ENCODE data around the gene AHCY. TPM values are rescaled to one million over a fixed set of nuclear protein-coding genes. Genes with fewer than 3 reads are reported as not detected.
"Not testable (repeated sequence)": the region's sequence is repeated elsewhere in the genome, so short reads cannot be mapped to it uniquely, and the experiment has no call there.

The AHCY gene
- polyA plus RNA-seq (2011; rRNA removed) (178 and 247 TPM in 2 replicates), polyA minus RNA-seq (2011; rRNA and poly(A)+ RNA removed) (174 and 317 TPM in 2 replicates)

DNA sequence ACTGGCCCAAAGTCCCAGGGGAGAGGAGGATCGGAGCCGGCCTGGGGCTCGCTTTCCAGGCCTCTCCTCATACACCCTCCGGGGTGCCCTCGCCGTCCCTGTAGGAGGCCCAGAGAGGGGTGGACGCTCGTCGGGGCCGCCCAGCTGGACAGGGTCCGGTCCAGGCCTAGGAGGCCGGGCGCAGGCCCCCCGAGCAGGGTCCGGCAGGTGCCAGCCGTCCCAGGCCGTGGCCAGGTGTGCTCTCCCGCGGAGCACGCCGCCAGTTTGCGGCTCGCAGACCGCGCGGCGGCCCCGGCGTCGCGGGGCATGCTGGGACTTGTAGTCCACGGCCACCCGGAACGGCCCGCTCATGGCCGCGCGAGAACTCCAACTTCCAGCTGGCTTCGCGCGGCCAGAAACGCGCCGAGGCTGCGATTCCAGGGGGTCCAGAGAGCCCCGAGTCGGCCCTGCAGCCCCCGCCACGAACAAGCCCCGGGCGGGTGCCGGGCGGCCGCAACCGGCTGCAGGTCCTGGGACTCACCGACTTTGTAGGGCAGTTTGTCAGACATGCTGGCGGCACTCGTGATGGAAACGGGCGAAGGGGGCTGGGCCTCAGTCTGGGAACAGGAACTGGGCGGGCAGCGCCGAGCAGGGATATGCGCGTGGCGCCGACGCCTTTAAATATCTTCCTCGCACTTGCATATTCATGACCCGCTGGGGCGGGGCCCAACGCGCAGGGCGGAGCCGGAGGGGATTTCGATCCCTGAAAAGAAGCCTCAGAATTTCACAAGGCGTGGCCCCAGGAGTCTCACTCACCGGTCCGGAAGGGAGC is at the start of gene AHCY:
Gene AHCY, minus strand, starts transcription at position 633 of the 811 bp plus-strand sequence. Its CDS starts 85 bp downstream, at position 548.
- Histone ChIP-seq H3K36me3 (ENCODE audit: control insufficient read depth, insufficient read depth, low read length) (no peaks in the 10 kb centered on the region; the same call in 1 of the 2 replicates), H3K27me3 (ENCODE audit: control insufficient read depth, insufficient read depth, low read length) (no peaks in the 10 kb centered on the region), H3K4me3 (ENCODE audit: low read depth, low read length) (peak within 1 kb of the TSS; percentile 91)
- ChIA-PET CTCF (interaction anchor here (0.5 to 4.6 kb wide), 9 partner anchors 9 to 467 kb away, joined by 3 to 23 read pairs (median 3); no protein-coding TSS in a partner anchor), POLR2A (no interaction called here)
- peak; percentile 86 for DNase-seq (ENCODE audit: low read depth)
- TF ChIP-seq, protein P1, sequence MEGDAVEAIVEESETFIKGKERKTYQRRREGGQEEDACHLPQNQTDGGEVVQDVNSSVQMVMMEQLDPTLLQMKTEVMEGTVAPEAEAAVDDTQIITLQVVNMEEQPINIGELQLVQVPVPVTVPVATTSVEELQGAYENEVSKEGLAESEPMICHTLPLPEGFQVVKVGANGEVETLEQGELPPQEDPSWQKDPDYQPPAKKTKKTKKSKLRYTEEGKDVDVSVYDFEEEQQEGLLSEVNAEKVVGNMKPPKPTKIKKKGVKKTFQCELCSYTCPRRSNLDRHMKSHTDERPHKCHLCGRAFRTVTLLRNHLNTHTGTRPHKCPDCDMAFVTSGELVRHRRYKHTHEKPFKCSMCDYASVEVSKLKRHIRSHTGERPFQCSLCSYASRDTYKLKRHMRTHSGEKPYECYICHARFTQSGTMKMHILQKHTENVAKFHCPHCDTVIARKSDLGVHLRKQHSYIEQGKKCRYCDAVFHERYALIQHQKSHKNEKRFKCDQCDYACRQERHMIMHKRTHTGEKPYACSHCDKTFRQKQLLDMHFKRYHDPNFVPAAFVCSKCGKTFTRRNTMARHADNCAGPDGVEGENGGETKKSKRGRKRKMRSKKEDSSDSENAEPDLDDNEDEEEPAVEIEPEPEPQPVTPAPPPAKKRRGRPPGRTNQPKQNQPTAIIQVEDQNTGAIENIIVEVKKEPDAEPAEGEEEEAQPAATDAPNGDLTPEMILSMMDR (IDR thresholded peaks at IDR 0.05; ENCODE audit: insufficient read depth, low read depth, low read length), result no peak

DNA sequence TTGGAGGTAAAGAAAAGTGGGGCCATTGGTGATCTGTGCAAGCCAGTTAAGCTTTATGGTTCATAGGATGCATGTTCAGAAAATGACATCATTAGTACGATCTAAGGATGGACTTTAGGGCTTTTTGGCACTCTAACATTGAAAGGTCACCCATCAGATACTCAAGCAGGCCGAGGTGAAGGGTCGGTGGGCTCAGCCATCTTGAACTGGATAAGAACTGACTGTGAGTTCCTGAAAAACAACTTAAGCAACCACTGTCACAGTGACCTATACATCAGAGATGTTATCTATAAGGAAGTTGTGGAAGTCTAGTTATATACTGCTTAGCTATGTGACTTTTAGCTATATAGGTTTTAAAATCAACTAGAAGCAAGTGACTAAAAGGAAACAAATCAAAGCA is 46.9 kb upstream of the AHCY start:
- Histone ChIP-seq H3K27me3 (ENCODE audit: control insufficient read depth, insufficient read depth, low read length) (no peaks in the 10 kb centered on the region), H3K4me3 (ENCODE audit: low read depth, low read length) (no peak overlapping the region), H3K36me3 (ENCODE audit: control insufficient read depth, insufficient read depth, low read length) (no peaks in the 10 kb centered on the region)
- DNase-seq (ENCODE audit: low read depth), result no peak
- CTCF ChIA-PET, result interaction anchor here (0.6 to 1.2 kb wide), 2 partner anchors 18 to 58 kb away, joined by 3 to 4 read pairs; no protein-coding TSS in a partner anchor
- POLR2A ChIA-PET, result no interaction called here
- TF ChIP-seq, protein P1 (IDR thresholded peaks at IDR 0.05; ENCODE audit: insufficient read depth, low read depth, low read length), result no peak

DNA sequence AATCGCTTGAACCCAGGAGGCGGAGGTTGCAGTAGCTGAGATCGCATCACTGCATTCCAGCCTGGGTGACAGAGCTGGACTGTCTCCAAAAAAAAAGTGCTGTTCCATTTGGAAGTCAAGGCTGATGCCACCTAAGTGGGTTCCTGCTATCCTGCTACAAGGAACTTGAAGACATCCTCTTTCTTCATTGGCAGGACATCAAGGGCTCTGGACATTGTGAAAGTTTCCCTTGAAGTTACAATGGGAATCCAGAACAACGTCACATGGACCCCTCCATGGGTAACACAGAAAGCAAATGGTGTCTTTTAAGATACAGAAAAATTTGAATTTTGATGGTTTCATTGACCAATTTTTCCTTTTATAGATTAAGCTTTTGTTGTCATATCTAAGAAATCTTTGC is 44.4 kb upstream of the AHCY start:
- POLR2A ChIA-PET, result no interaction called here
- H3K4me3 ChIP-seq (ENCODE audit: low read depth, low read length), result no peak overlapping the region
- no peak for DNase-seq (ENCODE audit: low read depth)
- no peaks in the 10 kb centered on the region for H3K27me3 ChIP-seq (ENCODE audit: control insufficient read depth, insufficient read depth, low read length)
- no peaks in the 10 kb centered on the region for H3K36me3 ChIP-seq (ENCODE audit: control insufficient read depth, insufficient read depth, low read length)
- CTCF ChIA-PET, result no interaction called here
- TF ChIP-seq, protein P1 (IDR thresholded peaks at IDR 0.05; ENCODE audit: insufficient read depth, low read depth, low read length), result no peak

DNA sequence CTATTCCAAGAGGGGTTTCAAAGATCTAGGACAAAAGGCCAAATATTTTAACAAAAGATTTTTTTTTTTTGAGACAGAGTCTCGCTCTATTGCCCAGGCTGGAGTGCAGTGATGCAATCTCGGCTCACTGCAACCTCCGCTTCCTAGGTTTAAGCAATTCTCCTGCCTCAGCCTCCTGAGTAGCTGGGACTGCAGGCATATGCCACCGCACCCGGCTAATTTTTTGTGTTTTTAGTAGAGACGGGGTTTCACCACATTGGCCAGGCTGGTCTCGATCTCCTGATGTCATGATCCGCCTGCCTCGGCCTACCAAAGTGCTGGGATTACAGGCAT is 43.3 kb upstream of the AHCY start:
- H3K36me3 ChIP-seq (ENCODE audit: control insufficient read depth, insufficient read depth, low read length); POLR2A ChIA-PET; H3K4me3 ChIP-seq (ENCODE audit: low read depth, low read length); DNase-seq (ENCODE audit: low read depth); CTCF ChIA-PET; H3K27me3 ChIP-seq (ENCODE audit: control insufficient read depth, insufficient read depth, low read length): not testable (repeated sequence)

DNA sequence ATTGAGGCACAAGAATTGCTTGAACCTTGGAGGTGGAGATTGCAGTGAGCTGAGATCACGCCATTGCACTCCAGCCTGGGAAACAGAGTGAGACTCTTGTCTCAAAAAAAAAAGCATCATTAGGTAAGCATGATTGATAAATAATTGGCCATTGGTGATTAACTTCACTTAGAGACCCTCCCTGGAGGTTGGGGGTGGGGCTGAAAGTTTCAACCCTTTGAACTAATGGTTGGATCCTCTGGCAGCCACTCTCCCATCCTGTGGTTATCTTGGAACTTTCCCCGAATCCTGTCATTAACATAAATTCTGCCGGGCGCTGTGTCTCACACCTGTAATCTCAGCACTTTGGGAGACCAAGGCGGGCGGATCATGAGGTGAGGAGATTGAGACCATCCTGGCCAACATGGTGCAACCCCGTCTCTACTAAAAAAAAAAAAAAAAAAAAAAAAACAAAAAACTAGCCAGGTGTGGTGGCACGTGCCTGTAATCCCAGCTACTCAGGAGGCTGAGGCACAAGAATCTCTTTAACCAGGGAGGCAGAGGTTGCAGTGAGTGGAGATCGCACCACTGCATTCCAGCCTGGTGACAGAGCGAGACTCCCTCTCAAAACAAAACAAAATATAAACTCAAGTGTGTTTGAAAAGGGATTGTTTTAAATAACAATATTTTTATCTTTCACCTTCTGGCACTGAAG is 42.8 kb upstream of the AHCY start:
- H3K36me3 ChIP-seq (ENCODE audit: control insufficient read depth, insufficient read depth, low read length); H3K4me3 ChIP-seq (ENCODE audit: low read depth, low read length); POLR2A ChIA-PET; DNase-seq (ENCODE audit: low read depth); H3K27me3 ChIP-seq (ENCODE audit: control insufficient read depth, insufficient read depth, low read length): not testable (repeated sequence)
- CTCF ChIA-PET, result interaction anchor here (1.2 kb wide), 1 partner anchor 16 kb away, joined by 3 read pairs; the partner anchor contains the start of gene ITCH

DNA sequence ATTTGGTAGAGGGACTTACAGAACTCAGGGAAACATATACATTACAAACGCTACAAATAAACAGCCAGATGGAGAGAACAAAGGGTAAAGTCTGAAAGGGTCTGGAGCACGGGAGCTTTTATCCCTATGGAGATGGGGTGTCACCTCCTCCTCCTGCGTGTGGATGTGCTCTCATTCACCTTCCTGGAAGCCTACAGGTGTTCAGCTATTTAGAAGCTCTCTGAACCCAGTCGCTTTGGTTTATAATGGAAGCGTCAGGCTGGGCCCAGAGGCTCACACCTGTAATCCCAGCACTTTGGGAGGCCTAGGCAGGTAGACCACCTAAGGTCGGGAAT is 42.2 kb upstream of the AHCY start:
- ChIA-PET POLR2A (no interaction called here), CTCF (interaction anchor here (1.2 kb wide), 1 partner anchor 17 kb away, joined by 3 read pairs; the partner anchor contains the start of gene ITCH)
- DNase-seq (ENCODE audit: low read depth), result no peak
- Histone ChIP-seq H3K4me3 (ENCODE audit: low read depth, low read length) (no peak overlapping the region), H3K36me3 (ENCODE audit: control insufficient read depth, insufficient read depth, low read length) (no peaks in the 10 kb centered on the region), H3K27me3 (ENCODE audit: control insufficient read depth, insufficient read depth, low read length) (no peaks in the 10 kb centered on the region)
- TF ChIP-seq, protein P1 (IDR thresholded peaks at IDR 0.05; ENCODE audit: insufficient read depth, low read depth, low read length), result no peak
